SK-N-SH (cell line): Measurements from ENCODE around the gene PEX16. TPM values are rescaled to one million over a fixed set of nuclear protein-coding genes. Genes with fewer than 3 reads are reported as not detected.
A peak's percentile ranks its signal among the peaks of the same experiment; 100 is the strongest.

Source experiments
- CTCF ChIA-PET: fragments of 300-600, 350-600 bp; formaldehyde crosslinking; extraction: SDS; loops from one replicate; lab custom pipeline; 2021; lab: Yijun Ruan, JAX
- POLR2A ChIA-PET: fragments of 350-600 bp; sonication (Branson Sonifier 250); formaldehyde crosslinking; extraction: SDS; loops from one replicate; lab custom pipeline; 2020; ENCODE audit warnings: antibody characterized with exemption, inconsistent platforms; lab: Yijun Ruan, JAX
- DNase-seq: peaks from one replicate; pipeline ENCODE4 v3.0.0; 2012
- H2AFZ ChIP-seq: fragments of 200-600 bp; sonication (generic); 2 replicates; pipeline ENCODE4 v1.8.1; 2016; ENCODE audit warnings: antibody characterized with exemption, mild to moderate bottlenecking, low read depth
- H3F3A ChIP-seq: fragments of 200-600 bp; sonication (generic); replicated peaks from 2 replicates; pipeline ENCODE3; 2016; ENCODE audit warnings: antibody characterized with exemption, mild to moderate bottlenecking; ENCODE audit not compliant: insufficient read depth
- H3K27ac ChIP-seq, 2 experiments: fragments of 200-500 bp in 1 of 2; fragments of 200-600 bp in 1 of 2; sonication (Bioruptor generic) in 1 of 2; sonication (generic), shearing (Covaris generic) in 1 of 2; 2 replicates each; pipeline versions ENCODE4 v1.5.1 to v1.6.1; 2014 to 2016; ENCODE audit warnings: low read depth in 2 of 2, inconsistent platforms in 1 of 2, low read length in 1 of 2, mild to moderate bottlenecking in 1 of 2, mixed read lengths in 1 of 2
- H3K27me3 ChIP-seq: fragments of 200-600 bp; sonication (generic), shearing (Covaris generic); 2 replicates; pipeline ENCODE4 v1.6.1; 2016; ENCODE audit warnings: mixed run types; ENCODE audit not compliant: insufficient read depth
- H3K36me3 ChIP-seq, 2 experiments: fragments of 200-500 bp in 1 of 2; fragments of 200-600 bp in 1 of 2; sonication (Bioruptor generic) in 1 of 2; sonication (generic) in 1 of 2; replicated peaks in 1 of 2; 2 replicates each; pipeline versions ENCODE3 to v1.5.1; 2014 to 2016; ENCODE audit warnings: low read length in 1 of 2, mild to moderate bottlenecking in 1 of 2; ENCODE audit not compliant: insufficient read depth in 2 of 2, control insufficient read depth in 1 of 2
- H3K4me1 ChIP-seq, 2 experiments: fragments of 200-500 bp in 1 of 2; fragments of 200-600 bp in 1 of 2; sonication (Bioruptor generic) in 1 of 2; sonication (generic), shearing (Covaris generic) in 1 of 2; 2 replicates each; pipeline versions ENCODE4 v1.5.1 to v1.6.1; 2014 to 2016; ENCODE audit warnings: low read depth in 1 of 2, low read length in 1 of 2, mixed run types in 1 of 2; ENCODE audit not compliant: insufficient read depth in 2 of 2, control insufficient read depth in 1 of 2
- H3K4me2 ChIP-seq: fragments of 200-600 bp; sonication (generic), shearing (Covaris generic); 2 replicates; pipeline ENCODE4 v1.6.1; 2017; ENCODE audit warnings: mixed run types
- H3K4me3 ChIP-seq, 2 experiments: fragments of 200-500 bp in 1 of 2; fragments of 200-600 bp in 1 of 2; sonication (Bioruptor generic) in 1 of 2; sonication (generic), shearing (Covaris generic) in 1 of 2; 2 replicates each; pipeline versions ENCODE4 v1.5.1 to v1.8.1; 2014 to 2016; ENCODE audit warnings: low read depth in 2 of 2, inconsistent platforms in 1 of 2, low read length in 1 of 2, mild to moderate bottlenecking in 1 of 2, mixed read lengths in 1 of 2, moderate library complexity in 1 of 2
- H3K79me2 ChIP-seq: fragments of 200-600 bp; sonication (generic); 2 replicates; pipeline ENCODE4 v1.8.1; 2017; ENCODE audit warnings: mild to moderate bottlenecking; ENCODE audit not compliant: insufficient read depth
- H3K9ac ChIP-seq: fragments of 200-600 bp; sonication (generic); 2 replicates; pipeline ENCODE4 v1.6.1; 2017; ENCODE audit warnings: mixed run types
- H3K9me2 ChIP-seq: fragments of 200-600 bp; sonication (generic); 2 replicates; pipeline ENCODE4 v1.6.1; 2017; ENCODE audit warnings: mixed run types
- H3K9me3 ChIP-seq: fragments of 200-600 bp; sonication (generic); 2 replicates; pipeline ENCODE4 v1.6.1; 2017; ENCODE audit warnings: mixed run types, mild to moderate bottlenecking, moderate library complexity
- H4K20me1 ChIP-seq: fragments of 200-600 bp; sonication (generic); 2 replicates; pipeline ENCODE4 v1.6.1; 2017; ENCODE audit warnings: mild to moderate bottlenecking, mixed run types; ENCODE audit not compliant: insufficient read depth
- CHD2 ChIP-seq: fragments of 150-350 bp; IDR thresholded peaks from 2 replicates; pipeline ENCODE4 v1.6.1; 2018; ENCODE audit warnings: low read length; ENCODE audit not compliant: partially characterized antibody
- GABPA ChIP-seq: IDR thresholded peaks from 2 replicates; pipeline ENCODE4 v1.4.0; 2012; ENCODE audit warnings: low read depth, mild to moderate bottlenecking
- WGBS: methylation state at CpG from one replicate; pipeline ENCODE4 v1.1.6; 2017; ENCODE audit warnings: low lambda C conversion rate; 5-methylcytosine and 5-hydroxymethylcytosine counted together
- polyA plus RNA-seq, 3 experiments: library from polyadenylated mRNA; depleted of rRNA; stranded (reverse); fragments of >200 nt; gene quantifications; 2 replicates each; pipeline ENCODE4 v1.2.3, GENCODE V29; 2012
- TF ChIP-seq, protein P1 (sequence below): IDR thresholded peaks from 2 replicates; pipeline ENCODE4 v1.6.1; 2012; ENCODE audit warnings: mild to moderate bottlenecking, low read depth, low read length, moderate library complexity
- TF ChIP-seq, protein P2 (sequence below): fragments of 150-350 bp; IDR thresholded peaks from 2 replicates; pipeline ENCODE4 v1.6.1; 2017; ENCODE audit warnings: antibody characterized with exemption, low read length, low read depth, borderline replicate concordance
- TF ChIP-seq, protein P3 (sequence below): IDR thresholded peaks from 2 replicates; pipeline ENCODE4; 2012

Gene PEX16
- polyA plus RNA-seq, 1 of the 3 experiments (the other 2 are of a cell fraction), result 46.4 TPM

DNA sequence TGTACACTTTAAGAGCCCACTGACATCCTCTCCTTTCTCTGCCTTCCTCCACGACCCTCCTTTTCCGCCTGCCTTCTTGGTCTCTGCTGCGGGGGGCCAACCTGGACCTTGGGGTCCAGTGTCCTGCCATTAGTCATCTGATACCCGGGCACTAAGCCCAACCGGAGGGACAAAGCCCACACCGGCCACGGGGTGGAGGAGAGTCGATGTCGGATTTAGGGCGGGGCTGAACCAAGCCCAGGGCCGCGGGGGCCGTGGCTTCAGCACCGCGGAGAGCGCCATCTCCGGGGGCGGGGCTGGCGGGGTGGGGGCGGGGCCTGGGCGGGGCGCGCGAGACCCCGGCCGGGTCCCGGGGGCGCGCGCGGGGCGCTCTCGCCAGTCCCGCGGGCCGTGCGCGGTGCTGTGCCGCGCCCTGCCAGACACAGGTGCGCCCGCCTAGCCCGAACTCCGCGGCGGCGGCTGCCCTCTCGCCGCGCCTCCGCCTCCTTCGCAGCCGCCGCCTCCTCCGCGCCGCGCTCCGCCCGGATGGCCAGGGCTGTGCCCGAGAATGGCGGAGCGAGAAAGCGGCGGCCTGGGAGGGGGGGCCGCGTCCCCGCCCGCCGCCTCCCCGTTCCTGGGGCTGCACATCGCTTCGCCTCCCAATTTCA lies 32.3 kb downstream of the PEX16 start, which contains the start of gene MAPK8IP1:
Gene MAPK8IP1, plus strand, starts transcription at position 378 of the 647 bp plus-strand sequence. Its CDS starts 170 bp downstream, at position 548.
- no peaks in the 10 kb centered on the region for H3K79me2 ChIP-seq
- H3K27ac ChIP-seq, result peak within 1 kb of the TSS in 1 of 2 experiments; percentile 63; a peak in 2 of 4 replicates
- 12% methylated on average over 18 of the region's 73 CpGs for WGBS
- ChIA-PET CTCF (interaction anchor here (0.9 to 3.8 kb wide), 3 partner anchors 12 to 43 kb away, joined by 3 to 25 read pairs (median 5); no protein-coding TSS in a partner anchor), POLR2A (interaction anchor here (1.0 kb wide), 1 partner anchor 14 kb away, joined by 3 read pairs; no protein-coding TSS in a partner anchor)
- no peaks in the 10 kb centered on the region for H3K9me3 ChIP-seq
- H3K4me3 ChIP-seq, result peak within 1 kb of the TSS; percentile 66 to 67
- H3F3A ChIP-seq, result peaks cover 2% of the 10 kb centered on the region
- no peaks in the 10 kb centered on the region for H3K27me3 ChIP-seq
- H3K4me1 ChIP-seq, result peaks cover 10 to 55% of the 10 kb centered on the region in 2 experiments
- peaks cover 23% of the 10 kb centered on the region for H4K20me1 ChIP-seq
- H3K4me2 ChIP-seq, result peak within 1 kb of the TSS; percentile 93
- H3K9me2 ChIP-seq, result no peaks in the 10 kb centered on the region
- 0 out of 2 replicates have a peak within 1 kb of the TSS, but pooled peaks have one; percentile 16 for H2AFZ ChIP-seq
- DNase-seq, result peak; percentile 97
- peaks cover 0 to 7% of the 10 kb centered on the region in 2 experiments for H3K36me3 ChIP-seq
- TF ChIP-seq CHD2 (no peak), GABPA (no peak)
- TF ChIP-seq, protein P1, sequence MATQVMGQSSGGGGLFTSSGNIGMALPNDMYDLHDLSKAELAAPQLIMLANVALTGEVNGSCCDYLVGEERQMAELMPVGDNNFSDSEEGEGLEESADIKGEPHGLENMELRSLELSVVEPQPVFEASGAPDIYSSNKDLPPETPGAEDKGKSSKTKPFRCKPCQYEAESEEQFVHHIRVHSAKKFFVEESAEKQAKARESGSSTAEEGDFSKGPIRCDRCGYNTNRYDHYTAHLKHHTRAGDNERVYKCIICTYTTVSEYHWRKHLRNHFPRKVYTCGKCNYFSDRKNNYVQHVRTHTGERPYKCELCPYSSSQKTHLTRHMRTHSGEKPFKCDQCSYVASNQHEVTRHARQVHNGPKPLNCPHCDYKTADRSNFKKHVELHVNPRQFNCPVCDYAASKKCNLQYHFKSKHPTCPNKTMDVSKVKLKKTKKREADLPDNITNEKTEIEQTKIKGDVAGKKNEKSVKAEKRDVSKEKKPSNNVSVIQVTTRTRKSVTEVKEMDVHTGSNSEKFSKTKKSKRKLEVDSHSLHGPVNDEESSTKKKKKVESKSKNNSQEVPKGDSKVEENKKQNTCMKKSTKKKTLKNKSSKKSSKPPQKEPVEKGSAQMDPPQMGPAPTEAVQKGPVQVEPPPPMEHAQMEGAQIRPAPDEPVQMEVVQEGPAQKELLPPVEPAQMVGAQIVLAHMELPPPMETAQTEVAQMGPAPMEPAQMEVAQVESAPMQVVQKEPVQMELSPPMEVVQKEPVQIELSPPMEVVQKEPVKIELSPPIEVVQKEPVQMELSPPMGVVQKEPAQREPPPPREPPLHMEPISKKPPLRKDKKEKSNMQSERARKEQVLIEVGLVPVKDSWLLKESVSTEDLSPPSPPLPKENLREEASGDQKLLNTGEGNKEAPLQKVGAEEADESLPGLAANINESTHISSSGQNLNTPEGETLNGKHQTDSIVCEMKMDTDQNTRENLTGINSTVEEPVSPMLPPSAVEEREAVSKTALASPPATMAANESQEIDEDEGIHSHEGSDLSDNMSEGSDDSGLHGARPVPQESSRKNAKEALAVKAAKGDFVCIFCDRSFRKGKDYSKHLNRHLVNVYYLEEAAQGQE, result peak; percentile 93
- H3K9ac ChIP-seq, result 0 out of 2 replicates have a peak within 1 kb of the TSS, but pooled peaks have one; percentile 14

DNA sequence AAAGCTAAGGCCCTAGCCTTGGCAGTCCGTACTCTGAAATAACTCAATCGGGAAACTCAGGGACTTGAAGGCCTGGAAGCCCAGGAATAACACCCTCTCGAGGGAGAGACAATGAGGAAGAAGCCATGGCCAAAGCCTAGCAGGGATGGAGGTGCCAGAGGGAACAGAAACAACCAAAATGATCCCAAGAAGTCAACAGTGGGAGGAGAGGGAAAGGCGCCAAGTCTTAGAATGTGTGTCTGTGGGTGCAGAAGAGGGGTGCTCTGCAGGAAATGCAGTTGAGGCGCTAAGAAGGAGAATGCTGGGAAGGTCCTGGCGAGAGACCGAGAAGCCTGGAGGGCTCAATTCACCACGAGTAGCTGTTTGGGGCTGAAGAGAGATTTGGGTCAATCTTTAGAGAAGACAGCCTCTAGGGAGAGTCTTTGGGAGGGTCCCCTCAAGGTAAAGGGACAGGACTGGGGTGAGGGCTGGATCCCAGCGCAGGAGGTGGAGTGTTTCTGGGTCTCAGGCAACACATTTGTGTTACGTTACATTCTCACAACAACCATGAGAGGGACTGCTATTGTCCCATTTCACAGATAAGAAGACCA lies 33.0 kb downstream of the PEX16 start:
- Histone ChIP-seq H3K4me3 (peak overlapping the region in 1 of 2 experiments; percentile 67; a peak in 1 of 4 replicates), H3K4me2 (no peak overlapping the region), H3K9ac (no peak overlapping the region), H4K20me1 (peaks cover 24% of the 10 kb centered on the region), H3K4me1 (peaks cover 18 to 62% of the 10 kb centered on the region in 2 experiments), H3K9me3 (no peaks in the 10 kb centered on the region), H3K27me3 (no peaks in the 10 kb centered on the region), H3K36me3 (peaks cover 0 to 7% of the 10 kb centered on the region in 2 experiments), H3K9me2 (no peaks in the 10 kb centered on the region), H3K27ac (peak overlapping the region in 1 of 2 experiments; percentile 56; a peak in 1 of 4 replicates), H3K79me2 (no peaks in the 10 kb centered on the region), H2AFZ (no peak overlapping the region), H3F3A (peaks cover 8% of the 10 kb centered on the region)
- no peak for DNase-seq
- ChIA-PET POLR2A (interaction anchor here (1.0 kb wide), 1 partner anchor 14 kb away, joined by 3 read pairs; no protein-coding TSS in a partner anchor), CTCF (interaction anchor here (1.0 kb wide), 2 partner anchors 12 to 42 kb away, joined by 5 read pairs; no protein-coding TSS in a partner anchor)
- TF ChIP-seq GABPA, result no peak
- TF ChIP-seq, protein P2, sequence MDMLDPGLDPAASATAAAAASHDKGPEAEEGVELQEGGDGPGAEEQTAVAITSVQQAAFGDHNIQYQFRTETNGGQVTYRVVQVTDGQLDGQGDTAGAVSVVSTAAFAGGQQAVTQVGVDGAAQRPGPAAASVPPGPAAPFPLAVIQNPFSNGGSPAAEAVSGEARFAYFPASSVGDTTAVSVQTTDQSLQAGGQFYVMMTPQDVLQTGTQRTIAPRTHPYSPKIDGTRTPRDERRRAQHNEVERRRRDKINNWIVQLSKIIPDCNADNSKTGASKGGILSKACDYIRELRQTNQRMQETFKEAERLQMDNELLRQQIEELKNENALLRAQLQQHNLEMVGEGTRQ, result no peak
- TF ChIP-seq, protein P3, sequence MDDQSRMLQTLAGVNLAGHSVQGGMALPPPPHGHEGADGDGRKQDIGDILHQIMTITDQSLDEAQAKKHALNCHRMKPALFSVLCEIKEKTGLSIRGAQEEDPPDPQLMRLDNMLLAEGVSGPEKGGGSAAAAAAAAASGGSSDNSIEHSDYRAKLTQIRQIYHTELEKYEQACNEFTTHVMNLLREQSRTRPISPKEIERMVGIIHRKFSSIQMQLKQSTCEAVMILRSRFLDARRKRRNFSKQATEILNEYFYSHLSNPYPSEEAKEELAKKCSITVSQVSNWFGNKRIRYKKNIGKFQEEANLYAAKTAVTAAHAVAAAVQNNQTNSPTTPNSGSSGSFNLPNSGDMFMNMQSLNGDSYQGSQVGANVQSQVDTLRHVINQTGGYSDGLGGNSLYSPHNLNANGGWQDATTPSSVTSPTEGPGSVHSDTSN, result no peak
- 86% methylated on average over 10 of the region's 10 CpGs for WGBS
